CD4-positive, CD25-positive, alpha-beta regulatory T cell (primary cell): ENCODE measurements around the gene ZP1. TPM values are rescaled to one million over a fixed set of nuclear protein-coding genes. Genes with fewer than 3 reads are reported as not detected.

Experiments
- ATAC-seq, 2 donors: fragments of 150-1000 bp; cut with Tn5 transposase; one replicate each; pipeline ENCODE4 v1.10.0; 2021; ENCODE audit warnings: low read depth in 2 of 2, moderate number of reproducible peaks in 2 of 2, moderate library complexity in 1 of 2
- DNase-seq, 3 donors: peaks; one replicate each; pipeline versions ENCODE4 v3.0.0 to v3.0.0-alpha.2; 2012 to 2022; ENCODE audit warnings: mixed read lengths in 1 of 3
- H3K27ac ChIP-seq: one replicate; pipeline ENCODE4 v1.7.0; 2013; ENCODE audit warnings: mild to moderate bottlenecking, low read length; ENCODE audit not compliant: insufficient read depth, poor library complexity, severe bottlenecking
- H3K27me3 ChIP-seq: one replicate; pipeline ENCODE4 v1.7.0; 2013; ENCODE audit warnings: low read length; ENCODE audit not compliant: control insufficient read depth, insufficient read depth
- H3K36me3 ChIP-seq: one replicate; pipeline ENCODE4 v1.7.0; 2013; ENCODE audit warnings: mild to moderate bottlenecking, low read length, moderate library complexity; ENCODE audit not compliant: control insufficient read depth, insufficient read depth
- H3K4me1 ChIP-seq: 2 replicates; pipeline ENCODE4 v1.7.0; 2013; ENCODE audit warnings: mild to moderate bottlenecking, low read length; ENCODE audit not compliant: insufficient read depth, control insufficient read depth, poor library complexity, severe bottlenecking
- H3K4me3 ChIP-seq: one replicate; pipeline ENCODE4 v1.7.0; 2013; ENCODE audit warnings: low read depth, mild to moderate bottlenecking, low read length, moderate library complexity
- H3K9me3 ChIP-seq, 2 experiments: 1 replicate in 1 of 2; 2 replicates in 1 of 2; pipeline ENCODE4 v1.7.0; 2013; ENCODE audit warnings: low read length in 2 of 2, mild to moderate bottlenecking in 1 of 2, moderate library complexity in 1 of 2; ENCODE audit not compliant: control insufficient read depth in 2 of 2
- H3K27ac Mint-ChIP-seq, 3 donors: one replicate each; pipeline ENCODE4 v1.8.0; 2020 to 2022; ENCODE audit warnings: mild to moderate bottlenecking in 3 of 3, mixed read lengths in 3 of 3, moderate library complexity in 2 of 3
- H3K27me3 Mint-ChIP-seq: one replicate; pipeline ENCODE4 v1.8.0; 2022; ENCODE audit warnings: mild to moderate bottlenecking, mixed read lengths
- H3K36me3 Mint-ChIP-seq: one replicate; pipeline ENCODE4 v1.8.0; 2020; ENCODE audit warnings: mixed read lengths
- H3K4me1 Mint-ChIP-seq, 4 donors: one replicate each; pipeline ENCODE4 v1.8.0; 2020 to 2022; ENCODE audit warnings: mixed read lengths in 4 of 4, mild to moderate bottlenecking in 1 of 4
- H3K4me3 Mint-ChIP-seq, 4 donors: one replicate each; pipeline ENCODE4 v1.8.0; 2020 to 2022; ENCODE audit warnings: mild to moderate bottlenecking in 4 of 4, mixed read lengths in 4 of 4, moderate library complexity in 3 of 4
- H3K9me3 Mint-ChIP-seq, 7 donors: one replicate each; pipeline ENCODE4 v1.8.0; 2020 to 2022; ENCODE audit warnings: mixed read lengths in 7 of 7, mild to moderate bottlenecking in 3 of 7, moderate library complexity in 2 of 7
- polyA plus RNA-seq, 4 donors: library from polyadenylated mRNA; unstranded; fragments of 300-500 nt; fragmentation: Illumina TruSeq; gene quantifications; one replicate each; pipeline ENCODE4 v1.2.3, GENCODE V29; 2021
- total RNA-seq: library from RNA; stranded (reverse); gene quantifications from one replicate; pipeline ENCODE4 v1.2.3, GENCODE V29; 2022

Gene ZP1
- total and polyA plus RNA-seq, 5 donors from 2014 or later = not detected

GRCh38 chr11:60889869-60890311, 22.5 kb downstream of the ZP1 start:
- DNase-seq = no peak
- H3K9me3 ChIP-seq = no peaks in the 10 kb centered on the region
- H3K4me3 ChIP-seq = no peak overlapping the region
- Mint-ChIP-seq H3K27me3 (no peaks in the 10 kb centered on the region), H3K9me3 (no peaks in the 10 kb centered on the region), H3K4me1 (peaks cover 0 to 11% (median 6%) of the 10 kb centered on the region in 4 donors), H3K4me3 (no peak overlapping the region), H3K36me3 (peaks cover 36% of the 10 kb centered on the region), H3K27ac (peak overlapping the region in 1 of 3 donors; percentile 43)
- no peak for ATAC-seq
- no peak overlapping the region for H3K27ac ChIP-seq
- H3K27me3 ChIP-seq = no peaks in the 10 kb centered on the region
- no peaks in the 10 kb centered on the region for H3K4me1 ChIP-seq
- peaks cover 41% of the 10 kb centered on the region for H3K36me3 ChIP-seq

- Histone ChIP-seq H3K36me3 (peaks cover 49% of the 10 kb centered on the region), H3K4me1 (no peaks in the 10 kb centered on the region), H3K9me3 (no peaks in the 10 kb centered on the region), H3K27me3 (no peaks in the 10 kb centered on the region), H3K27ac (no peak overlapping the region), H3K4me3 (no peak overlapping the region)
- Mint-ChIP-seq H3K27me3 (no peaks in the 10 kb centered on the region), H3K9me3 (no peaks in the 10 kb centered on the region), H3K4me3 (no peak overlapping the region), H3K36me3 (peaks cover 38% of the 10 kb centered on the region), H3K27ac (no peak overlapping the region), H3K4me1 (peaks cover 0 to 13% (median 4%) of the 10 kb centered on the region in 4 donors)
- no peak for DNase-seq
- ATAC-seq = no peak
Observed at GRCh38 chr11:60890696-60891095, 23.4 kb downstream of the ZP1 start.

- Mint-ChIP-seq H3K27ac (no peak overlapping the region), H3K4me1 (peaks cover 0 to 13% (median 4%) of the 10 kb centered on the region in 4 donors), H3K9me3 (no peaks in the 10 kb centered on the region), H3K4me3 (no peak overlapping the region), H3K36me3 (peaks cover 42% of the 10 kb centered on the region), H3K27me3 (no peaks in the 10 kb centered on the region)
- peaks cover 54% of the 10 kb centered on the region for H3K36me3 ChIP-seq
- DNase-seq = no peak
- no peak for ATAC-seq
- no peaks in the 10 kb centered on the region for H3K27me3 ChIP-seq
- H3K4me3 ChIP-seq = no peak overlapping the region
- no peaks in the 10 kb centered on the region for H3K4me1 ChIP-seq
- H3K27ac ChIP-seq = no peak overlapping the region
- no peaks in the 10 kb centered on the region for H3K9me3 ChIP-seq
Observed at GRCh38 chr11:60891103-60891741, 23.9 kb downstream of the ZP1 start.

- ATAC-seq (no peak), DNase-seq (no peak)
- H3K4me1 ChIP-seq = no peaks in the 10 kb centered on the region
- peaks cover 0 to 10% (median 3%) of the 10 kb centered on the region in 4 donors for H3K4me1 Mint-ChIP-seq
- no peaks in the 10 kb centered on the region for H3K9me3 Mint-ChIP-seq
- H3K9me3 ChIP-seq = no peaks in the 10 kb centered on the region
- peaks cover 83% of the 10 kb centered on the region for H3K36me3 ChIP-seq
- no peaks in the 10 kb centered on the region for H3K27me3 Mint-ChIP-seq
- no peak overlapping the region for H3K4me3 Mint-ChIP-seq
- H3K36me3 Mint-ChIP-seq = peaks cover 50% of the 10 kb centered on the region
- no peaks in the 10 kb centered on the region for H3K27me3 ChIP-seq
- H3K27ac ChIP-seq = no peak overlapping the region
- H3K27ac Mint-ChIP-seq = no peak overlapping the region
- H3K4me3 ChIP-seq = no peak overlapping the region
Observed at GRCh38 chr11:60895687-60896086, 28.3 kb downstream of the ZP1 start.

GRCh38 chr11:60897496-60897895, 30.2 kb downstream of the ZP1 start:
- Mint-ChIP-seq H3K27ac (peak overlapping the region in 1 of 3 donors; percentile 74), H3K4me3 (no peak overlapping the region)

GRCh38 chr11:60899046-60899936, 31.9 kb downstream of the ZP1 start:
- ATAC-seq = peak; percentile 73 to 75
- Histone ChIP-seq H3K27me3 (no peaks in the 10 kb centered on the region), H3K36me3 (peaks cover 91% of the 10 kb centered on the region), H3K4me3 (no peak overlapping the region), H3K27ac (no peak overlapping the region), H3K9me3 (no peaks in the 10 kb centered on the region), H3K4me1 (peaks cover 2% of the 10 kb centered on the region)
- Mint-ChIP-seq H3K4me1 (peaks cover 10 to 17% (median 13%) of the 10 kb centered on the region in 4 donors), H3K36me3 (peaks cover 51% of the 10 kb centered on the region), H3K4me3 (peak overlapping the region in 2 of 4 donors; percentile 33 to 79), H3K27me3 (no peaks in the 10 kb centered on the region), H3K27ac (no peak overlapping the region), H3K9me3 (no peaks in the 10 kb centered on the region)
- DNase-seq = peak in 2 of 3 donors; percentile 45 to 56

More at GRCh38 chr11:60897496-60897895, 30.2 kb downstream of the ZP1 start:
- peaks cover 2 to 10% (median 6%) of the 10 kb centered on the region in 4 donors for H3K4me1 Mint-ChIP-seq
- Histone ChIP-seq H3K9me3 (no peaks in the 10 kb centered on the region), H3K27ac (no peak overlapping the region), H3K4me3 (no peak overlapping the region), H3K4me1 (no peaks in the 10 kb centered on the region), H3K36me3 (peaks cover 90% of the 10 kb centered on the region), H3K27me3 (no peaks in the 10 kb centered on the region)
- H3K9me3 Mint-ChIP-seq = no peaks in the 10 kb centered on the region
- H3K27me3 Mint-ChIP-seq = no peaks in the 10 kb centered on the region
- DNase-seq (no peak), ATAC-seq (no peak)
- H3K36me3 Mint-ChIP-seq = peaks cover 56% of the 10 kb centered on the region

- no peak overlapping the region for H3K4me3 ChIP-seq
- no peak overlapping the region for H3K27ac ChIP-seq
- H3K36me3 Mint-ChIP-seq = peaks cover 48% of the 10 kb centered on the region
- H3K4me1 Mint-ChIP-seq = peaks cover 10 to 23% (median 17%) of the 10 kb centered on the region in 4 donors
- ATAC-seq (no peak), DNase-seq (no peak)
- peaks cover 85% of the 10 kb centered on the region for H3K36me3 ChIP-seq
- no peak overlapping the region for H3K27ac Mint-ChIP-seq
- H3K4me3 Mint-ChIP-seq = peak overlapping the region in 2 of 4 donors; percentile 32 to 79
- H3K27me3 Mint-ChIP-seq = no peaks in the 10 kb centered on the region
- peaks cover 9% of the 10 kb centered on the region for H3K4me1 ChIP-seq
- H3K27me3 ChIP-seq = no peaks in the 10 kb centered on the region
- H3K9me3 Mint-ChIP-seq = no peaks in the 10 kb centered on the region
- H3K9me3 ChIP-seq = no peaks in the 10 kb centered on the region
Observed at GRCh38 chr11:60899977-60900376, 32.6 kb downstream of the ZP1 start.
